CD4-positive, alpha-beta T cell treated with Interleukin-4 for 4 hours (primary cell): Measurements from ENCODE around the gene VSTM4.

Experiments
- DNase-seq: peaks from one replicate; pipeline ENCODE4 v3.0.0-alpha.2; 2020

Gene VSTM4

GRCh38 chr10:49141541-49142332 is 26.4 kb upstream of the VSTM4 start:
- no peak for DNase-seq

DNA sequence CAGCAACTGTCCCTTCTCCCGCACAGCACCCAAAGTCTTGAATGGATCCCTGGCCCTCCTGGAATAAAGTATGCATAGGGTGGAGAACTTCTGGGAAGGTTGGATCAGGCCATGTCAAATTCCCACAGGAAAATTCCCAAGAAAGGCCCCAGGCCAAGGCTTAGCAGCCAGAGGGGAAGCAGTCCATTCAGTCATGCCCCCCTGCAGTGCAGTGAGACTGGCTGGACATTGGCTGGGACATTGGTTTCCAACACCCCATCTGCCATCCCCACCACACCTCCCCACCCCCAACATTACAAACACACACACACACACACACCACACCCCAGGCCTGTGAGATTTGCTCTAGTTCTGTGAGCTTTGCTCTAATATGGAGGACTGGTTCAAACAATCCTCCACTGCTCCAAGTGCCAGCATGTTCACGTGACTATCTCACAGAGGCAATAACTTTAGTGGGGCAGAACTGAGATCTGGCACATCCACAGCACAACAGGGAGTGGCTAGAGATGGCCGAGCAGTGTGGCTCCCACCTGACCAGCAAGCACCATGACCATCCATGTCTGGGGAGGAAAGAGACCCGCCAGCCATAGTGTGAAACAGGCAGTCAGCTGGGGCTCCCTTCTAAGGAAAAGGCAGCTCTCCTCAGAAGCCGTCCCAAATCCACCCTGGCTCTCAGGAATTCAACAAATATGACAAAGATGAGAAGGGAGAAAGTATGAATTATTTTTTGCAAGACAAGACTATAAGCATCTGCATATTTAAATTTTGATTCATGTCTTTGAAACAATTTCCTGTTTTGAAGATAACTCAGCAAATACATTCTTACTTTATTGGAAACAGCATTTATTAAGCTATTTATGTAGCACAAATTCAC is 25.2 kb upstream of the VSTM4 start:
- no peak for DNase-seq

GRCh38 chr10:49139846-49140195 is 24.5 kb upstream of the VSTM4 start:
- no peak for DNase-seq

DNA sequence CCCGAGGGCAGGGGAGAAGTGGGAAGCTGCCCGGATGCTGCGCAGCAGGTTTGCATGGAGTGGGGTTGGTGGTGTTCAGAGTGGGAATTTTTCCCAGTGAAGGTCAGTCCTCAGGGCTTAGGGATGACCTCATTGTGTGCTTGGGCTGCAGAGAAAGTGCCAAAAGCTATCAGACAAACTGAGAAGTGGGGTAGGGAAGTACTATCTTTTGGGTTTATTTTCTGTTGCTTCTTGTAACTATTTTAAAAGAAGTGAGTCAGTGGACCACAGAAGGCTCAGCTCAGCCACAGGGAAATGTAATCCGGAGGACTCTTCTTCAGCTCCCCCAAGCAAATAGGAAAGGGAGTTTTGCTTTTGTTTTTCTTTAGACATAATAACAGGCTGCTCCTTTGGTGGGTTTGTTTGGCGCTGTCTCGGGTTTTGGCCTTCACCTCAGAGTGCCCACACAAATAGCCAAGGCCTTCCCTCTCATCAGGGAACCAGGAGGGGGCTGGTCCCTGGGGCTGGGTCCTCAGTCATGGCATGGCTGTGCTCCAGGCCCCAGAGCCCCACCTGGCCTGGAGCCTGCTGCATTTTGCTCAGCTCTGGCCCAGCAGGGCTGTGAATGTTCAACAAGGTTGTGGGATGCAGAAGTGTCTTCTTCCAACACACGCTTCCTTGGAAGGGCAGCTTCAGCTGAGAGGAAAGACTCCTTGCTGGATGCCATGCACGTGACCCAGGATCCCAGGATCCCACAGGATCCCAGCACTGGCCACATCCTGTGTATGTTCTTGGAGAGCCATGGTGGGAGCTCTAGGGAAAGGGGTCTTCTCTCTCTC is 23.9 kb upstream of the VSTM4 start:
- no peak for DNase-seq

DNA sequence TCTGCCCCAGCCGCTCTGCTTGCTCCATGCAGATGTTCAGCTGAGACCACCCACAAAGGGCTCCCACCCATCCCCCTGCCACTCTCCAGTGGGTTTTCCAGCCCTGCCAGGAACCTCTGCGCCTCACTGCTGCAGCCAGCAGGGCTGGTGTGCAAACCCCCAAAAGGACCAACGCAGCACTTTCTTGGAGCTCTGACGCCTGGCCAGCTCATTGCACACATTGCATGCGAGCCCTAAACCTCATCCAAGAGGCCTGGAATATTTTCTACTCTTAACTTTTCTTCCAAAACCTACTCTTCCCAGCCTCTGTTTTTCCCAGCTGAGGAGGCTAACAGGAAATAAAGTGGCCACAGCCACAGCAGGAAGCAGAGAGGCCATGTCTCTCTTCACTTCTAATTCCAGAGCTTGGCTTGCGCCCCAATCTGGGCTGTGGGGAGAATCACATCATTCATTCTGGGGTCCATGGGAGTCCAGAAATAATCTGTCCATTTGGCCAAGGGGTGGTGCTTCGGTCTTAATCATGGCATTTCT is 23.1 kb upstream of the VSTM4 start:
- no peak for DNase-seq

DNA sequence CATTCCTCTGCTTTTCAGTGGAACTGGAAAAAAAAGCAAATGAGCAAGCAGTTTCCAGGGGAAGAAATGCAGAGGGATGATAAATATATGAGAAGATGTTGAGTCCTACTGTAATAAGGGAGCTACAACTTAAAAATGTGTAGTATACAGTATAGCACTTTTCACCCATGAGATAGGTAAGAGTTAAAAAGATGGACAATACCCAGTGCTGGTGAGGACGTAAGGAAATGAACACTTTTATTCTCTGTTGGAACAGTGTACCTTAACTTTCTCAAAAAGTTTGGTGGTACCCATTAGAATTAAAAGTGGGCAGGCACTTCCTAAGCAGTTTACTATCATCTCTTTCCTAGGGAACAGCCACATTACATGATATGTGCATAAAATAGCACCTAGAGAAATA is 21.2 kb upstream of the VSTM4 start:
- DNase-seq: no peak

DNA sequence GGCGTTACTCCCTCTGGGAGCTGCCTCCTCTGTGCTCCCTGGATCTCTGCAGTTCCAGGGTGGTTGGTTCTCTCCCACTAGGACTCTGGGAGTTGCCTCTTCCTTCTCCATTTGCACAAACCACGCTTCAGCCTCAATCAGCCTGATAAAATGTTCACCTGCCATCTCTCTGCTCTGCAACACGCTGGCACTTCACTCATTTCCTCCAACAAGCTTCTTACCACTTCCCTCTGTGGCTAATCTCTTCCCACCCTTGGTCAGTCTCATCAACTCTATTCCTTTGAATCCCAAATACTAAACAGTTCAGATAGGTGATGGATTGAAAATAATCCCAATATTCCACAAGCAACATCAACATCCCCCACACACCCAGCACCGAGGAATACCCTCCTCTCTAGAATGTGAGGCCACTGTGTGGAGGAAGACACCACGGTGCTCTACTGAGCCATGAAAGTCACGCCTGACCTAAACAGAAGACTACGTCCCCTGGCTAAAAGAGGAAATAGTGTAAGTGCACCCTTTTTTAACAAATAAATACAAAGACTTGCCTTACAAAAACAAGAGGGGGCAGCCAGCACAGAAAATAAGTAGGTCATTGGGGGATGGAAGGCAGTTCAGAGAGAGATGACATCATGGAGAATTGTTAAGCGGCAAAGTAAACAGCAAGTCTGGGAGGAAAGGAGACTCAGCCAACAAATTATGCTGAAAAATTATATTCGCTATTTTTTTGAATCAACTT is 20.4 kb upstream of the VSTM4 start:
- no peak for DNase-seq

- no peak for DNase-seq
Observed at GRCh38 chr10:49134327-49134726, 19.0 kb upstream of the VSTM4 start.

DNA sequence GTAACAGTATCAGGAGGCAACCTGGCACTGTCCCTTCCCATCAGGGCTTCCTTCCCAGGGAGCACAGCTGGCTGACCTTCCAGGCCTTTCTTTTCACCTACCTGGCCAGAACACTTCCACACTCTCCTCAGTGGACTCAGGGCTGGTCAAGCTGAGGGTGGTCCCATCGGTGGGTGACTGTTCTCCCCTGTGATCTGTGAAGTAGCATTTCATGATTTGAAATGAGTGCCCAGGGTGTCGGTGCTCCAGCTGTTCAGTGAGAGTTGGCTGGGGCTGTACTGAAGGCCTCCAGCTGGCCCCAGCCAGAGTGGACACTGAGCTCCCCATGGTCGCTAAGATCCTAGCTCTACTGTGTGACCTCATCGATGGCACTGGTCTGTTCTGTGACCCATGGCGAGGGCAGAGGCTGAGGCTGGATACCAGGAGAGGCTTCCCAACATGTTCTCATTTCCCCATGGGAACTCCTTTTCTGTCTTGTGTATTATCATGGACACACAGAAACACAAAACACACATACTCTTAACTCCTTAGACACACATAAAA is 18.5 kb upstream of the VSTM4 start, which contains the start of gene FAM170B:
TSS of gene FAM170B (minus strand) at position 316 of the 543 bp plus-strand sequence. CDS start at position 213, 103 bp downstream.
- no peak for DNase-seq

DNA sequence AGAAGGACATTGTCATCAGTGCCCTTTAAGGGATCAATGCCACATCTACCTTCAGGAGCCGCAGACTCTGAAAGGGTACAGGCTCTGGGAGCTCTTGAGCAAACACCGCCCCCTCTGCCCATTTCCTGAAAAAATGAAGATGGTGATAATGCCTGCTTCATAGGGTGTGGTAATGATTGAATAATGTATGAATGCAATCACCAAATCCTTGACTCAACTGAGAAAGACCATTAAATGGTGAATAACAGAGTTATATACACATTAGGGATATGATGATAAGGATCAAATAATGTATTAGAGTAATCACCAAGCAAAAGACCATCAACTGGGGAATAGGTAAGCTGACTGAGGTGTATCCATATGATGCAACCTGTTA is 17.0 kb upstream of the VSTM4 start:
- DNase-seq: no peak

- DNase-seq: no peak
Observed at GRCh38 chr10:49131507-49132361, 16.4 kb upstream of the VSTM4 start.

DNA sequence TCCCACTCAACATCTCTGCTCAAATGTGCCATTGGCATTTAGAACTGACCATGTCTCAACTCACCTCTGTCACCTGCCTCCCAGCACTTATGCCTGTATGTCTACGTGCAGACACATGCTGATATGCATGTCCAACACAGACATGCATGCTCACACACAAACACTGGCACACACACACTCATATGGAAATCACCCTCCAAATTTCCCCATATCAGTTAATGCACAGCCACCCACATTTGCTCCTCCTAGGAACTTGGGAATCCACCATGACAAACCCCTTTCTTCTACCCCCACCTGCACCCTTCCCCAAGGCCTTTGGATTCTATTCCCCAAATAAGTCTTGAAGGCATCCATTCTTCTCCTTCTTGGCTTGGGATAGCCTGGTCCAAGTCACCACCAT is 14.1 kb upstream of the VSTM4 start:
- DNase-seq: no peak

- no peak for DNase-seq
Observed at GRCh38 chr10:49128854-49129253, 13.5 kb upstream of the VSTM4 start.

GRCh38 chr10:49123981-49124950 is 8.9 kb upstream of the VSTM4 start:
- no peak for DNase-seq

- DNase-seq: no peak
Observed at GRCh38 chr10:49120911-49121310, 5.6 kb upstream of the VSTM4 start.

- no peak for DNase-seq
Observed at GRCh38 chr10:49119746-49120145, 4.4 kb upstream of the VSTM4 start.

- DNase-seq: no peak
Observed at GRCh38 chr10:49118430-49119074, 3.2 kb upstream of the VSTM4 start.

- no peak for DNase-seq
Observed at GRCh38 chr10:49117376-49118070, 2.2 kb upstream of the VSTM4 start.
